Mesenchymal stem cell (in vitro differentiated cells and primary cell): ENCODE results near the gene LIPG.

Experiments
- DNase-seq: peaks from one replicate; pipeline ENCODE4 v3.0.0-alpha.2; 2013
- H2AFZ ChIP-seq: one replicate; pipeline ENCODE4 v1.6.1; 2013; ENCODE audit warnings: low read depth, mild to moderate bottlenecking, control low read depth, inconsistent platforms, low read length, moderate library complexity
- H2AK5ac ChIP-seq: 2 replicates; pipeline ENCODE4 v1.6.1; 2013; ENCODE audit warnings: low read length, moderate library complexity, mild to moderate bottlenecking, inconsistent platforms; ENCODE audit not compliant: severe bottlenecking
- H2BK120ac ChIP-seq: one replicate; pipeline ENCODE4 v1.6.1; 2013; ENCODE audit warnings: low read depth, mild to moderate bottlenecking, inconsistent platforms, low read length, moderate library complexity
- H2BK12ac ChIP-seq, 2 experiments: one replicate each; pipeline ENCODE4 v1.6.1; 2013; ENCODE audit warnings: inconsistent platforms in 2 of 2, low read length in 2 of 2, mild to moderate bottlenecking in 2 of 2, moderate library complexity in 2 of 2, control low read depth in 1 of 2
- H2BK15ac ChIP-seq: one replicate; pipeline ENCODE4 v1.6.1; 2013; ENCODE audit warnings: mild to moderate bottlenecking, low read depth, inconsistent platforms; ENCODE audit not compliant: poor library complexity, severe bottlenecking
- H2BK5ac ChIP-seq: 2 replicates; pipeline ENCODE4 v1.6.1; 2013; ENCODE audit warnings: low read depth, mild to moderate bottlenecking, low read length, control low read depth, inconsistent platforms; ENCODE audit not compliant: poor library complexity, severe bottlenecking
- H3K14ac ChIP-seq, 2 experiments: one replicate each; pipeline ENCODE4 v1.6.1; 2013; ENCODE audit warnings: inconsistent platforms in 2 of 2, low read length in 2 of 2, control low read depth in 1 of 2, mild to moderate bottlenecking in 1 of 2, moderate library complexity in 1 of 2
- H3K18ac ChIP-seq, 2 experiments: one replicate each; pipeline ENCODE4 v1.6.1; 2013; ENCODE audit warnings: inconsistent platforms in 2 of 2, low read length in 2 of 2, control low read depth in 1 of 2, low read depth in 1 of 2, mild to moderate bottlenecking in 1 of 2
- H3K23ac ChIP-seq, 2 experiments: one replicate each; pipeline ENCODE4 v1.6.1; 2013; ENCODE audit warnings: inconsistent platforms in 2 of 2, low read length in 2 of 2, mild to moderate bottlenecking in 2 of 2, moderate library complexity in 2 of 2, control low read depth in 1 of 2
- H3K27ac ChIP-seq: 2 replicates; pipeline ENCODE4 v1.5.1; 2013; ENCODE audit warnings: mild to moderate bottlenecking, moderate library complexity, low read length, control low read depth, inconsistent platforms; ENCODE audit not compliant: poor library complexity, severe bottlenecking
- H3K27me3 ChIP-seq, 2 experiments: 2 replicates each; pipeline versions ENCODE4 v1.6.1 to v1.7.0; 2013; ENCODE audit warnings: low read length in 2 of 2, mild to moderate bottlenecking in 2 of 2, moderate library complexity in 2 of 2, control low read depth in 1 of 2, inconsistent platforms in 1 of 2; ENCODE audit not compliant: control insufficient read depth in 1 of 2, insufficient read depth in 1 of 2
- H3K36me3 ChIP-seq, 2 experiments: 2 replicates each; pipeline versions ENCODE4 v1.6.1 to v1.7.0; 2013; ENCODE audit warnings: low read length in 2 of 2, control low read depth in 1 of 2, inconsistent platforms in 1 of 2, low read depth in 1 of 2, mild to moderate bottlenecking in 1 of 2; ENCODE audit not compliant: insufficient read depth in 2 of 2, control insufficient read depth in 1 of 2
- H3K4ac ChIP-seq, 2 experiments: one replicate each; pipeline ENCODE4 v1.6.1; 2013; ENCODE audit warnings: inconsistent platforms in 2 of 2, low read length in 2 of 2, mild to moderate bottlenecking in 2 of 2, moderate library complexity in 2 of 2, control low read depth in 1 of 2, low read depth in 1 of 2
- H3K4me1 ChIP-seq: 2 replicates; pipeline ENCODE4 v1.6.1; 2013; ENCODE audit warnings: low read depth, low read length, control low read depth; ENCODE audit not compliant: control insufficient read depth, insufficient read depth
- H3K4me2 ChIP-seq: 2 replicates; pipeline ENCODE4 v1.6.1; 2013; ENCODE audit warnings: low read length, mild to moderate bottlenecking, inconsistent platforms; ENCODE audit not compliant: poor library complexity, severe bottlenecking
- H3K4me3 ChIP-seq, 2 experiments: 2 replicates each; pipeline versions ENCODE4 v1.5.1 to v1.7.0; 2013; ENCODE audit warnings: low read length in 2 of 2, mild to moderate bottlenecking in 2 of 2, control low read depth in 1 of 2, low read depth in 1 of 2; ENCODE audit not compliant: insufficient read depth in 1 of 2
- H3K79me1 ChIP-seq: replicated peaks from 2 replicates; pipeline ENCODE4 v1.6.1; 2013; ENCODE audit warnings: mild to moderate bottlenecking, control low read depth, low read length, inconsistent platforms; ENCODE audit not compliant: poor library complexity, severe bottlenecking
- H3K9ac ChIP-seq: 2 replicates; pipeline ENCODE4 v1.7.0; 2013; ENCODE audit warnings: mild to moderate bottlenecking, low read length, moderate library complexity
- H3K9me3 ChIP-seq: 2 replicates; pipeline ENCODE4 v1.7.0; 2013; ENCODE audit warnings: mild to moderate bottlenecking, low read length; ENCODE audit not compliant: control insufficient read depth
- H4K8ac ChIP-seq: one replicate; pipeline ENCODE4 v1.6.1; 2013; ENCODE audit warnings: inconsistent platforms, mild to moderate bottlenecking, low read length, moderate library complexity
- H4K91ac ChIP-seq: one replicate; pipeline ENCODE4 v1.6.1; 2013; ENCODE audit warnings: mild to moderate bottlenecking, low read length, inconsistent platforms
- WGBS: methylation state at CpG from one replicate; pipeline ENCODE4 v1.1.7; 2013; ENCODE audit warnings: mixed read lengths; 5-methylcytosine and 5-hydroxymethylcytosine counted together

The LIPG gene

GRCh38 chr18:49580279-49580678 lies 18.4 kb downstream of the LIPG start:
- H2AFZ ChIP-seq = no peak overlapping the region
- no peak overlapping the region for H3K4me2 ChIP-seq
- no peaks in the 10 kb centered on the region for H3K79me1 ChIP-seq
- no peak overlapping the region for H3K14ac ChIP-seq
- H3K27me3 ChIP-seq = peaks cover 0 to 10% of the 10 kb centered on the region in 2 experiments
- no peak overlapping the region for H3K4me3 ChIP-seq
- H3K36me3 ChIP-seq = peaks cover 0 to 29% of the 10 kb centered on the region in 2 experiments
- no peak overlapping the region for H2BK5ac ChIP-seq
- WGBS = 80% methylated on average over 1 of the region's 1 CpG
- no peak overlapping the region for H3K27ac ChIP-seq
- H3K23ac ChIP-seq = no peak overlapping the region
- no peak overlapping the region for H3K9ac ChIP-seq
- peaks cover 2% of the 10 kb centered on the region for H3K4me1 ChIP-seq
- no peaks in the 10 kb centered on the region for H3K9me3 ChIP-seq
- no peak overlapping the region for H2BK12ac ChIP-seq
- no peak overlapping the region for H2BK120ac ChIP-seq
- H2AK5ac ChIP-seq = no peak overlapping the region
- DNase-seq = no peak
- no peak overlapping the region for H4K8ac ChIP-seq
- no peak overlapping the region for H3K4ac ChIP-seq
- no peak overlapping the region for H3K18ac ChIP-seq
- H4K91ac ChIP-seq = no peak overlapping the region
- no peak overlapping the region for H2BK15ac ChIP-seq

DNA sequence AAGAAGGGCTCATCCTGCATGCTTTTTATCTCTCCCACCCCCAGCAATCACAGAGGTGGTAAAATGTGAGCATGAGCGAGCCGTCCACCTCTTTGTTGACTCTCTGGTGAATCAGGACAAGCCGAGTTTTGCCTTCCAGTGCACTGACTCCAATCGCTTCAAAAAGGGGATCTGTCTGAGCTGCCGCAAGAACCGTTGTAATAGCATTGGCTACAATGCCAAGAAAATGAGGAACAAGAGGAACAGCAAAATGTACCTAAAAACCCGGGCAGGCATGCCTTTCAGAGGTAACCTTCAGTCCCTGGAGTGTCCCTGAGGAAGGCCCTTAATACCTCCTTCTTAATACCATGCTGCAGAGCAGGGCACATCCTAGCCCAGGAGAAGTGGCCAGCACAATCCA lies 19.5 kb downstream of the LIPG start:
- Histone ChIP-seq H2AFZ (no peak overlapping the region), H3K79me1 (no peaks in the 10 kb centered on the region)
- 94% methylated on average over 7 of the region's 7 CpGs for WGBS

DNA sequence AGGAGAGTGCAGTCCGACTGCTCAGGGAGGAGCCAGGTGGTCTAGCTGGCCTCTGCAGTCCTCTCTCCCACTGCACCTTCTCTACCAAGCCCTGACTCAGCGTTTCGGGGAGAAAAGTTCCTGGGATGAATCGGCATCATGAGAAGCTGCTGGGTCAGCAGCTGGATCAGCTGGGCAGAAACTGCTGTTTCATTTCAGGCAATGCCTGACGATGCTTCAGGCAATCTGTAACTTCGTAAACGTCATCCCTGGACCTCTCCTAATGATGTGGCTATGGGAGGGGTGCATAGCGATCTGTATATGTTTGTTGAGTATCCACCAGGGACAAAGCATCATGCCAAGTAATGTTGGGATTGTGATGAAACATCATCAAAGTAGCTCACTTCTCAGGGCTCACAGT lies 20.7 kb downstream of the LIPG start:
- Histone ChIP-seq H2AFZ (no peak overlapping the region), H2BK5ac (no peak overlapping the region), H3K27me3 (peaks cover 0 to 10% of the 10 kb centered on the region in 2 experiments), H3K4ac (no peak overlapping the region), H3K4me3 (no peak overlapping the region), H3K36me3 (peaks cover 0 to 23% of the 10 kb centered on the region in 2 experiments), H3K23ac (no peak overlapping the region), H2BK15ac (no peak overlapping the region), H3K14ac (no peak overlapping the region), H4K91ac (no peak overlapping the region), H4K8ac (no peak overlapping the region), H3K27ac (no peak overlapping the region), H2AK5ac (no peak overlapping the region), H3K9ac (no peak overlapping the region), H2BK120ac (no peak overlapping the region), H3K4me1 (peaks cover 2% of the 10 kb centered on the region), H3K79me1 (no peaks in the 10 kb centered on the region), H3K18ac (no peak overlapping the region), H3K9me3 (no peaks in the 10 kb centered on the region), H3K4me2 (no peak overlapping the region), H2BK12ac (no peak overlapping the region)
- 87% methylated on average over 8 of the region's 8 CpGs for WGBS
- DNase-seq = peak; percentile 32

More for the DNA sequence above, 19.5 kb downstream of the LIPG start:
- Histone ChIP-seq H4K91ac (no peak overlapping the region), H3K4me2 (no peak overlapping the region), H2BK12ac (no peak overlapping the region), H4K8ac (no peak overlapping the region), H3K14ac (no peak overlapping the region), H3K23ac (no peak overlapping the region), H3K9ac (no peak overlapping the region), H2BK120ac (no peak overlapping the region), H3K4me3 (no peak overlapping the region), H3K36me3 (peaks cover 0 to 26% of the 10 kb centered on the region in 2 experiments), H2AK5ac (no peak overlapping the region), H3K27ac (no peak overlapping the region), H2BK5ac (no peak overlapping the region), H3K9me3 (no peaks in the 10 kb centered on the region), H3K27me3 (peaks cover 0 to 10% of the 10 kb centered on the region in 2 experiments), H3K4ac (no peak overlapping the region), H2BK15ac (no peak overlapping the region), H3K18ac (no peak overlapping the region), H3K4me1 (peaks cover 2% of the 10 kb centered on the region)
- DNase-seq = no peak

DNA sequence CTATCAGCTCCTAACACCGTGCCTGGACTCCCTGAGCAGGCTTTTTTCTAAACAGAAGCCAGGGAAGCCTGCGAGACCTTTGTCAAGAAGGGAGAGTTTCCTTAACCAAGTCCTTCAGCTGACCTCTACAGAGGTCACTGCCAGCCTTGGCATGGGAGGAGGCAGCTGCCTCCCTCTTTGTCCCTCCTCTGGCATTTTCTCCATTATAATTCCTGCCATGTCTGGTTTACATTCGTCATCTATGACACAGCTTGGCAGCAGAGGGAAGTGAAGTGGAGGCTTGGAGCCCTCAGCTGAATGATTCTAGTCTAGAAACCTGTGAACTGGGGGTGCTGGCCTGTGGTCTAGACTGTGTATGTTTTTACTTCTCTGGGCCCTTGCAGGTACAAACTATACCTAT lies 22.5 kb downstream of the LIPG start:
- Histone ChIP-seq H3K4me3 (no peak overlapping the region), H4K91ac (no peak overlapping the region), H3K14ac (no peak overlapping the region), H4K8ac (no peak overlapping the region), H2BK15ac (no peak overlapping the region), H3K27ac (no peak overlapping the region), H2BK5ac (no peak overlapping the region), H3K4me1 (peaks cover 2% of the 10 kb centered on the region), H2BK12ac (no peak overlapping the region), H2AFZ (no peak overlapping the region), H3K23ac (no peak overlapping the region), H3K9ac (no peak overlapping the region), H2BK120ac (no peak overlapping the region), H3K4ac (no peak overlapping the region), H2AK5ac (no peak overlapping the region), H3K79me1 (no peaks in the 10 kb centered on the region), H3K36me3 (peaks cover 0 to 37% of the 10 kb centered on the region in 2 experiments), H3K27me3 (peaks cover 0 to 6% of the 10 kb centered on the region in 2 experiments), H3K18ac (no peak overlapping the region), H3K4me2 (no peak overlapping the region), H3K9me3 (no peaks in the 10 kb centered on the region)
- DNase-seq = no peak
- 88% methylated on average over 3 of the region's 3 CpGs for WGBS
